H1 (cell line): ENCODE measurements around the gene ALG11. TPM values are rescaled to one million over a fixed set of nuclear protein-coding genes. Genes with fewer than 3 reads are reported as not detected.
A peak's percentile ranks its signal among the peaks of the same experiment; 100 is the strongest.

Experiments used
- CTCF ChIA-PET: fragments of 300-600 bp; sonication (Branson Sonifier 250); formaldehyde crosslinking; loops from one replicate; lab custom pipeline; 2021; ENCODE audit not compliant: partially characterized antibody; lab: Charles Lee
- POLR2A ChIA-PET: fragments of 300-600 bp; sonication (Branson Sonifier 250); formaldehyde crosslinking; loops from one replicate; lab custom pipeline; 2021; ENCODE audit warnings: inconsistent platforms; ENCODE audit not compliant: partially characterized antibody; lab: Charles Lee
- DNase-seq, 2 experiments: peaks; one replicate each; pipeline versions ENCODE4 v3.0.0 to v3.0.0-alpha.2; 2010 to 2022; ENCODE audit warnings: low spot score in 2 of 2, low read depth in 1 of 2, mixed read lengths in 1 of 2
- FAIRE-seq: peaks from 2 replicates; lab custom pipeline; 2011; peaks lifted over from hg19 to GRCh38; lab: Jason Lieb, UNC
- H2AFZ ChIP-seq: 2 replicates; pipeline ENCODE4 v1.8.1; 2012; ENCODE audit warnings: low read length, inconsistent platforms
- H2AK5ac ChIP-seq: 2 replicates; pipeline ENCODE4 v1.6.1; 2013; ENCODE audit warnings: low read depth, low read length
- H2BK120ac ChIP-seq: replicated peaks from 2 replicates; pipeline ENCODE3; 2013; ENCODE audit warnings: low read depth, low read length, inconsistent platforms
- H2BK12ac ChIP-seq: 2 replicates; pipeline ENCODE4 v1.6.1; 2013; ENCODE audit warnings: low read depth, low read length
- H2BK15ac ChIP-seq: 2 replicates; pipeline ENCODE4 v1.6.1; 2013; ENCODE audit warnings: low read length
- H2BK20ac ChIP-seq: 2 replicates; pipeline ENCODE4 v1.6.1; 2013; ENCODE audit warnings: low read length
- H2BK5ac ChIP-seq: 2 replicates; pipeline ENCODE4 v1.6.1; 2013; ENCODE audit warnings: low read depth, low read length
- H3K14ac ChIP-seq: 2 replicates; pipeline ENCODE4 v1.6.1; 2013; ENCODE audit warnings: inconsistent platforms; ENCODE audit not compliant: insufficient read length
- H3K18ac ChIP-seq: 2 replicates; pipeline ENCODE4 v1.6.1; 2013; ENCODE audit warnings: low read length; ENCODE audit errors: extremely low read depth
- H3K23ac ChIP-seq: 2 replicates; pipeline ENCODE4 v1.6.1; 2013; ENCODE audit warnings: inconsistent platforms; ENCODE audit not compliant: insufficient read length
- H3K23me2 ChIP-seq: 2 replicates; pipeline ENCODE4 v1.6.1; 2013; ENCODE audit warnings: low read depth, low read length
- H3K27ac ChIP-seq: 2 replicates; pipeline ENCODE4 v1.6.1; 2011; ENCODE audit warnings: low read depth, low read length, inconsistent platforms
- H3K27me3 ChIP-seq, 4 experiments: replicated peaks in 1 of 4; 1 replicate in 1 of 4; 2 replicates in 3 of 4; pipeline versions ENCODE4 v1.6.1 to v1.8.1; 2011 to 2013; ENCODE audit warnings: low read length in 3 of 4, mild to moderate bottlenecking in 3 of 4, inconsistent platforms in 2 of 4, mixed read lengths in 2 of 4, moderate library complexity in 1 of 4; ENCODE audit not compliant: control insufficient read depth in 3 of 4, insufficient read depth in 3 of 4; ENCODE audit errors: extremely low read depth in 1 of 4
- H3K36me3 ChIP-seq, 4 experiments: 2 replicates each; pipeline versions ENCODE4 v1.6.1 to v1.8.1; 2011 to 2013; ENCODE audit warnings: mild to moderate bottlenecking in 4 of 4, low read length in 3 of 4, moderate library complexity in 2 of 4, control low read depth in 1 of 4, inconsistent platforms in 1 of 4; ENCODE audit not compliant: insufficient read depth in 4 of 4, control insufficient read depth in 2 of 4
- H3K4ac ChIP-seq: replicated peaks from 2 replicates; pipeline ENCODE3; 2013; ENCODE audit warnings: low read length, low read depth, mixed read lengths, inconsistent platforms; ENCODE audit not compliant: insufficient read length
- H3K4me1 ChIP-seq, 4 experiments: replicated peaks in 1 of 4; 1 replicate in 1 of 4; 2 replicates in 3 of 4; pipeline versions ENCODE4 v1.6.1 to v1.8.1; 2011 to 2013; ENCODE audit warnings: low read length in 3 of 4, inconsistent platforms in 2 of 4, mixed read lengths in 1 of 4; ENCODE audit not compliant: insufficient read depth in 4 of 4, control insufficient read depth in 3 of 4
- H3K4me2 ChIP-seq, 2 experiments: 2 replicates each; pipeline versions ENCODE4 v1.6.1 to v1.8.1; 2011 to 2013; ENCODE audit warnings: low read depth in 2 of 2, low read length in 2 of 2, control low read depth in 1 of 2, inconsistent platforms in 1 of 2, mild to moderate bottlenecking in 1 of 2; ENCODE audit not compliant: insufficient read depth in 1 of 2
- H3K4me3 ChIP-seq, 4 experiments: fragments of 200-600, 300-600 bp in 1 of 4; sonication (generic), shearing (Covaris generic), sonication (Bioruptor Twin) in 1 of 4; 2 replicates each; pipeline versions ENCODE4 v1.5.1 to v1.8.1; 2011 to 2016; ENCODE audit warnings: low read length in 4 of 4, low read depth in 3 of 4, control low read depth in 2 of 4, inconsistent platforms in 2 of 4, mild to moderate bottlenecking in 2 of 4, mixed read lengths in 1 of 4, moderate library complexity in 1 of 4; ENCODE audit not compliant: insufficient read depth in 2 of 4; ENCODE audit errors: extremely low read depth in 1 of 4
- H3K56ac ChIP-seq: replicated peaks from 2 replicates; pipeline ENCODE3; 2013; ENCODE audit warnings: low read depth, mild to moderate bottlenecking, mixed read lengths, low read length, inconsistent platforms; ENCODE audit not compliant: insufficient read length
- H3K79me1 ChIP-seq: 2 replicates; pipeline ENCODE4 v1.6.1; 2013; ENCODE audit warnings: low read depth, low read length, control low read depth
- H3K79me2 ChIP-seq, 2 experiments: 2 replicates each; pipeline versions ENCODE4 v1.6.1 to v1.8.1; 2012 to 2013; ENCODE audit warnings: low read length in 2 of 2, mild to moderate bottlenecking in 2 of 2, inconsistent platforms in 1 of 2; ENCODE audit not compliant: insufficient read depth in 2 of 2, control insufficient read depth in 1 of 2
- H3K9ac ChIP-seq, 4 experiments: replicated peaks in 1 of 4; 1 replicate in 1 of 4; 2 replicates in 3 of 4; pipeline versions ENCODE4 v1.6.1 to v1.8.1; 2011 to 2013; ENCODE audit warnings: low read depth in 3 of 4, low read length in 3 of 4, control low read depth in 2 of 4, mild to moderate bottlenecking in 2 of 4, moderate library complexity in 2 of 4, inconsistent platforms in 1 of 4; ENCODE audit errors: extremely low read depth in 1 of 4
- H3K9me3 ChIP-seq, 2 experiments: 2 replicates each; pipeline versions ENCODE4 v1.6.1 to v1.8.1; 2012 to 2013; ENCODE audit warnings: mild to moderate bottlenecking in 2 of 2, moderate library complexity in 2 of 2, control low read depth in 1 of 2, inconsistent platforms in 1 of 2, low read depth in 1 of 2, low read length in 1 of 2, mixed read lengths in 1 of 2; ENCODE audit not compliant: insufficient read depth in 2 of 2
- H4K20me1 ChIP-seq, 2 experiments: replicated peaks in 1 of 2; 2 replicates each; pipeline versions ENCODE3 to v1.8.1; 2011 to 2013; ENCODE audit warnings: inconsistent platforms in 2 of 2, low read length in 2 of 2, mild to moderate bottlenecking in 1 of 2; ENCODE audit not compliant: insufficient read depth in 2 of 2, control insufficient read depth in 1 of 2
- H4K5ac ChIP-seq: 2 replicates; pipeline ENCODE4 v1.6.1; 2013; ENCODE audit warnings: low read length, low read depth, mixed read lengths, inconsistent platforms; ENCODE audit not compliant: insufficient read length
- H4K8ac ChIP-seq: 2 replicates; pipeline ENCODE4 v1.8.0; 2013; ENCODE audit warnings: mild to moderate bottlenecking, moderate library complexity, low read length, inconsistent platforms; ENCODE audit not compliant: insufficient read depth; ENCODE audit errors: extremely low read depth
- H4K91ac ChIP-seq: replicated peaks from 2 replicates; pipeline ENCODE3; 2013; ENCODE audit warnings: low read length, mixed read lengths, inconsistent platforms; ENCODE audit not compliant: insufficient read length
- CEBPB ChIP-seq: IDR thresholded peaks from 2 replicates; pipeline ENCODE4 v1.6.1; 2012; ENCODE audit warnings: low read depth, low read length
- GABPA ChIP-seq: IDR thresholded peaks from 2 replicates; pipeline ENCODE4 v1.6.1; 2011; ENCODE audit warnings: mild to moderate bottlenecking, low read length, moderate library complexity, borderline replicate concordance; ENCODE audit not compliant: insufficient read depth
- JUND ChIP-seq: IDR thresholded peaks from 2 replicates; pipeline ENCODE4 v1.6.1; 2011; ENCODE audit warnings: mild to moderate bottlenecking, improper control_type of control experiment, low read length
- SIRT6 ChIP-seq: IDR thresholded peaks from one replicate; pipeline ENCODE4 v1.7.1; 2012; ENCODE audit warnings: low read length, inconsistent platforms
- USF2 ChIP-seq: IDR thresholded peaks from 2 replicates; pipeline ENCODE4 v1.6.1; 2011; ENCODE audit warnings: low read length, improper control_type of control experiment
- WGBS, 2 experiments: shearing (Covaris generic) in 1 of 2; methylation state at CpG; one replicate each; pipeline versions ENCODE4 v1.1.6 to v1.1.7; 2013 to 2015; ENCODE audit warnings: low lambda C conversion rate in 2 of 2, mixed read lengths in 2 of 2, inconsistent platforms in 1 of 2, low coverage in 1 of 2, missing lambda C conversion rate in 1 of 2; ENCODE audit not compliant: insufficient replicate concordance in 2 of 2, insufficient coverage in 1 of 2, insufficient read length in 1 of 2; ENCODE audit errors: extremely low coverage in 1 of 2, missing lambda C conversion rate in 1 of 2; 5-methylcytosine and 5-hydroxymethylcytosine counted together
- polyA plus RNA-seq, 7 experiments: library from polyadenylated mRNA; depleted of rRNA in 3 of 7; stranded (reverse) in 5 of 7; unstranded in 2 of 7; fragments of >200 nt in 5 of 7; fragments of 200-250 nt in 2 of 7; gene quantifications; 1 replicate in 5 of 7; 2 replicates in 1 of 7; 4 replicates in 1 of 7; pipeline versions ENCODE4 v1.2.1 to v1.2.3, GENCODE V29; 2011 to 2013; ENCODE audit warnings: missing spikeins in 2 of 7, mixed read lengths in 2 of 7
- total RNA-seq: library from RNA; stranded (reverse); fragmentation: NEBNext Ultra II Directional; extraction: Animal tissue kit (Norgen Biotek cat#: 25700); gene quantifications from 2 replicates; pipeline ENCODE4 v1.2.1, GENCODE V29; 2021

ALG11 gene
- total and polyA plus RNA-seq, 2 of the 8 experiments (the other 6 are each of a cell fraction or from before 2014, with no cell fraction given), result 5.2 to 39.9 TPM

GRCh38 chr13:51978796-51979556 is 33.2 kb upstream of the ALG11 start:
- H4K5ac ChIP-seq, result no peak overlapping the region
- H2AFZ ChIP-seq, result no peak overlapping the region
- no peak overlapping the region for H3K14ac ChIP-seq
- H2BK5ac ChIP-seq, result no peak overlapping the region
- H3K9me3 ChIP-seq, result 0 out of 4 replicates have a peak, but pooled peaks cover 0 to 2% of the 10 kb centered on the region in 2 experiments
- no peak overlapping the region for H4K91ac ChIP-seq
- no peak overlapping the region for H2BK120ac ChIP-seq
- H2AK5ac ChIP-seq, result no peak overlapping the region
- H3K4me3 ChIP-seq, result no peak overlapping the region
- no peak overlapping the region for H3K9ac ChIP-seq
- H3K56ac ChIP-seq, result no peak overlapping the region
- H3K79me1 ChIP-seq, result no peaks in the 10 kb centered on the region; the same call in 1 of the 2 replicates
- CTCF ChIA-PET, result interaction anchor here (0.6 to 5.6 kb wide), 4 partner anchors 22 to 462 kb away, joined by 3 to 28 read pairs (median 4); no protein-coding TSS in a partner anchor
- no peak overlapping the region for H2BK12ac ChIP-seq
- no peaks in the 10 kb centered on the region for H3K23me2 ChIP-seq
- no peaks in the 10 kb centered on the region for H4K20me1 ChIP-seq
- no peak overlapping the region; the same call in 1 of the 2 replicates for H4K8ac ChIP-seq
- FAIRE-seq (no peak), DNase-seq (no peak)
- H3K18ac ChIP-seq, result no peak overlapping the region
- H3K27me3 ChIP-seq, result no peaks in the 10 kb centered on the region
- no peak overlapping the region for H2BK15ac ChIP-seq
- no peaks in the 10 kb centered on the region for H3K36me3 ChIP-seq
- H3K4ac ChIP-seq, result no peak overlapping the region
- 88% methylated on average over 5 of the region's 5 CpGs; no CpG with 5 or more reads in 1 of the 2 experiments for WGBS, 2 experiments
- H2BK20ac ChIP-seq, result no peak overlapping the region
- 0 out of 2 replicates have a peak, but pooled peaks have one; percentile 15 for TF ChIP-seq CEBPB
- no peak for TF ChIP-seq GABPA
- TF ChIP-seq SIRT6, result no peak
- peak; percentile 43; the same call in 1 of the 2 replicates for TF ChIP-seq USF2
- TF ChIP-seq JUND, result no peak
- no peak overlapping the region for H3K4me2 ChIP-seq
- POLR2A ChIA-PET, result no interaction called here
- H3K27ac ChIP-seq, result no peak overlapping the region
- no peaks in the 10 kb centered on the region for H3K79me2 ChIP-seq
- no peak overlapping the region for H3K23ac ChIP-seq
- H3K4me1 ChIP-seq, result peaks cover 0 to 4% (median 2%) of the 10 kb centered on the region in 4 experiments; a peak in 4 of 7 replicates
